ENCODE results near the gene RBM4B.

The RBM4B gene

DNA sequence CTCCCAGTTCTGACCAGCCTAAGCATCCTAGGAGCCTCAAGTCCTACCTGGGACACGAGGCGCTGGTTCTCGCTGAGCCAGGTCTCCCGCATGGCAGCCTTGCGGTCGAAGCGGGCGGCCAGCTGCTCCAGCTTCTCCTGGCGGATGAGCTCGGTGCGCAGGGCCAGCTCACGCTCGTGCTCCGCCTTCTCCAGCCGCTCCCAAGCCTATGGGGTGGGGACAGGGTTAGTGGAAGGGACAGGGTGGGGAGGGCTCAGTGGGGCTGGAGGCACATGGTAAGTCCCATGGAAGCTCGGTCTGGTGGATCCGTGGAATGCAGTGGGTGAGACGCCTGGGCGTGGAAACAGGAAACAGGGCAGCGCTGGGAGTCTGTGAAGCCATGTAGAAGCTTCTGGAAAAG lies 30.4 kb upstream of the RBM4B start:
- ATAC-seq: no peak
- TF ChIP-seq ZNF8 (CRISPR knock-in tag; IDR thresholded peaks at IDR 0.05) (no peak), TOX (CRISPR knock-in tag; IDR thresholded peaks at IDR 0.05; ENCODE audit: borderline replicate concordance) (no peak), GLIS3 (CRISPR knock-in tag; IDR thresholded peaks at IDR 0.05) (no peak), TCF4 (CRISPR knock-in tag; IDR thresholded peaks at IDR 0.05; ENCODE audit: borderline replicate concordance) (no peak), PPARA (CRISPR knock-in tag; IDR thresholded peaks at IDR 0.05; ENCODE audit: borderline replicate concordance) (no peak), ZC3H10 (CRISPR knock-in tag; IDR thresholded peaks at IDR 0.05) (no peak), SNAI2 (CRISPR knock-in tag; IDR thresholded peaks at IDR 0.05) (no peak), ISL1 (CRISPR knock-in tag; IDR thresholded peaks at IDR 0.05) (no peak), ZFP30 (CRISPR knock-in tag; IDR thresholded peaks at IDR 0.05) (no peak), BACH2 (CRISPR knock-in tag; IDR thresholded peaks at IDR 0.05; ENCODE audit: borderline replicate concordance) (no peak), OSR1 (CRISPR knock-in tag; IDR thresholded peaks at IDR 0.05) (no peak)
- TF ChIP-seq, protein P1, sequence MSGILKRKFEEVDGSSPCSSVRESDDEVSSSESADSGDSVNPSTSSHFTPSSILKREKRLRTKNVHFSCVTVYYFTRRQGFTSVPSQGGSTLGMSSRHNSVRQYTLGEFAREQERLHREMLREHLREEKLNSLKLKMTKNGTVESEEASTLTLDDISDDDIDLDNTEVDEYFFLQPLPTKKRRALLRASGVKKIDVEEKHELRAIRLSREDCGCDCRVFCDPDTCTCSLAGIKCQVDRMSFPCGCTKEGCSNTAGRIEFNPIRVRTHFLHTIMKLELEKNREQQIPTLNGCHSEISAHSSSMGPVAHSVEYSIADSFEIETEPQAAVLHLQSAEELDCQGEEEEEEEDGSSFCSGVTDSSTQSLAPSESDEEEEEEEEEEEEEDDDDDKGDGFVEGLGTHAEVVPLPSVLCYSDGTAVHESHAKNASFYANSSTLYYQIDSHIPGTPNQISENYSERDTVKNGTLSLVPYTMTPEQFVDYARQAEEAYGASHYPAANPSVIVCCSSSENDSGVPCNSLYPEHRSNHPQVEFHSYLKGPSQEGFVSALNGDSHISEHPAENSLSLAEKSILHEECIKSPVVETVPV (CRISPR knock-in tag; IDR thresholded peaks at IDR 0.05): no peak
- TF ChIP-seq, protein P2, sequence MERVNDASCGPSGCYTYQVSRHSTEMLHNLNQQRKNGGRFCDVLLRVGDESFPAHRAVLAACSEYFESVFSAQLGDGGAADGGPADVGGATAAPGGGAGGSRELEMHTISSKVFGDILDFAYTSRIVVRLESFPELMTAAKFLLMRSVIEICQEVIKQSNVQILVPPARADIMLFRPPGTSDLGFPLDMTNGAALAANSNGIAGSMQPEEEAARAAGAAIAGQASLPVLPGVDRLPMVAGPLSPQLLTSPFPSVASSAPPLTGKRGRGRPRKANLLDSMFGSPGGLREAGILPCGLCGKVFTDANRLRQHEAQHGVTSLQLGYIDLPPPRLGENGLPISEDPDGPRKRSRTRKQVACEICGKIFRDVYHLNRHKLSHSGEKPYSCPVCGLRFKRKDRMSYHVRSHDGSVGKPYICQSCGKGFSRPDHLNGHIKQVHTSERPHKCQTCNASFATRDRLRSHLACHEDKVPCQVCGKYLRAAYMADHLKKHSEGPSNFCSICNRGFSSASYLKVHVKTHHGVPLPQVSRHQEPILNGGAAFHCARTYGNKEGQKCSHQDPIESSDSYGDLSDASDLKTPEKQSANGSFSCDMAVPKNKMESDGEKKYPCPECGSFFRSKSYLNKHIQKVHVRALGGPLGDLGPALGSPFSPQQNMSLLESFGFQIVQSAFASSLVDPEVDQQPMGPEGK (CRISPR knock-in tag; IDR thresholded peaks at IDR 0.05; ENCODE audit: borderline replicate concordance): no peak
- TF ChIP-seq, protein P3, sequence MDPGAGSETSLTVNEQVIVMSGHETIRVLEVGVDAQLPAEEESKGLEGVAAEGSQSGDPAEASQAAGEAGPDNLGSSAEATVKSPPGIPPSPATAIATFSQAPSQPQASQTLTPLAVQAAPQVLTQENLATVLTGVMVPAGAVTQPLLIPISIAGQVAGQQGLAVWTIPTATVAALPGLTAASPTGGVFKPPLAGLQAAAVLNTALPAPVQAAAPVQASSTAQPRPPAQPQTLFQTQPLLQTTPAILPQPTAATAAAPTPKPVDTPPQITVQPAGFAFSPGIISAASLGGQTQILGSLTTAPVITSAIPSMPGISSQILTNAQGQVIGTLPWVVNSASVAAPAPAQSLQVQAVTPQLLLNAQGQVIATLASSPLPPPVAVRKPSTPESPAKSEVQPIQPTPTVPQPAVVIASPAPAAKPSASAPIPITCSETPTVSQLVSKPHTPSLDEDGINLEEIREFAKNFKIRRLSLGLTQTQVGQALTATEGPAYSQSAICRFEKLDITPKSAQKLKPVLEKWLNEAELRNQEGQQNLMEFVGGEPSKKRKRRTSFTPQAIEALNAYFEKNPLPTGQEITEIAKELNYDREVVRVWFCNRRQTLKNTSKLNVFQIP (CRISPR knock-in tag; IDR thresholded peaks at IDR 0.05; ENCODE audit: borderline replicate concordance, low read depth): no peak
- TF ChIP-seq, protein P4, sequence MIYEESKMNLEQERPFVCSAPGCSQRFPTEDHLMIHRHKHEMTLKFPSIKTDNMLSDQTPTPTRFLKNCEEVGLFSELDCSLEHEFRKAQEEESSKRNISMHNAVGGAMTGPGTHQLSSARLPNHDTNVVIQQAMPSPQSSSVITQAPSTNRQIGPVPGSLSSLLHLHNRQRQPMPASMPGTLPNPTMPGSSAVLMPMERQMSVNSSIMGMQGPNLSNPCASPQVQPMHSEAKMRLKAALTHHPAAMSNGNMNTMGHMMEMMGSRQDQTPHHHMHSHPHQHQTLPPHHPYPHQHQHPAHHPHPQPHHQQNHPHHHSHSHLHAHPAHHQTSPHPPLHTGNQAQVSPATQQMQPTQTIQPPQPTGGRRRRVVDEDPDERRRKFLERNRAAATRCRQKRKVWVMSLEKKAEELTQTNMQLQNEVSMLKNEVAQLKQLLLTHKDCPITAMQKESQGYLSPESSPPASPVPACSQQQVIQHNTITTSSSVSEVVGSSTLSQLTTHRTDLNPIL (CRISPR knock-in tag; IDR thresholded peaks at IDR 0.05; ENCODE audit: low read depth): no peak
- TF ChIP-seq, protein P5, sequence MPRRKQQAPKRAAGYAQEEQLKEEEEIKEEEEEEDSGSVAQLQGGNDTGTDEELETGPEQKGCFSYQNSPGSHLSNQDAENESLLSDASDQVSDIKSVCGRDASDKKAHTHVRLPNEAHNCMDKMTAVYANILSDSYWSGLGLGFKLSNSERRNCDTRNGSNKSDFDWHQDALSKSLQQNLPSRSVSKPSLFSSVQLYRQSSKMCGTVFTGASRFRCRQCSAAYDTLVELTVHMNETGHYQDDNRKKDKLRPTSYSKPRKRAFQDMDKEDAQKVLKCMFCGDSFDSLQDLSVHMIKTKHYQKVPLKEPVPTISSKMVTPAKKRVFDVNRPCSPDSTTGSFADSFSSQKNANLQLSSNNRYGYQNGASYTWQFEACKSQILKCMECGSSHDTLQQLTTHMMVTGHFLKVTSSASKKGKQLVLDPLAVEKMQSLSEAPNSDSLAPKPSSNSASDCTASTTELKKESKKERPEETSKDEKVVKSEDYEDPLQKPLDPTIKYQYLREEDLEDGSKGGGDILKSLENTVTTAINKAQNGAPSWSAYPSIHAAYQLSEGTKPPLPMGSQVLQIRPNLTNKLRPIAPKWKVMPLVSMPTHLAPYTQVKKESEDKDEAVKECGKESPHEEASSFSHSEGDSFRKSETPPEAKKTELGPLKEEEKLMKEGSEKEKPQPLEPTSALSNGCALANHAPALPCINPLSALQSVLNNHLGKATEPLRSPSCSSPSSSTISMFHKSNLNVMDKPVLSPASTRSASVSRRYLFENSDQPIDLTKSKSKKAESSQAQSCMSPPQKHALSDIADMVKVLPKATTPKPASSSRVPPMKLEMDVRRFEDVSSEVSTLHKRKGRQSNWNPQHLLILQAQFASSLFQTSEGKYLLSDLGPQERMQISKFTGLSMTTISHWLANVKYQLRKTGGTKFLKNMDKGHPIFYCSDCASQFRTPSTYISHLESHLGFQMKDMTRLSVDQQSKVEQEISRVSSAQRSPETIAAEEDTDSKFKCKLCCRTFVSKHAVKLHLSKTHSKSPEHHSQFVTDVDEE (CRISPR knock-in tag; IDR thresholded peaks at IDR 0.05): no peak

DNA sequence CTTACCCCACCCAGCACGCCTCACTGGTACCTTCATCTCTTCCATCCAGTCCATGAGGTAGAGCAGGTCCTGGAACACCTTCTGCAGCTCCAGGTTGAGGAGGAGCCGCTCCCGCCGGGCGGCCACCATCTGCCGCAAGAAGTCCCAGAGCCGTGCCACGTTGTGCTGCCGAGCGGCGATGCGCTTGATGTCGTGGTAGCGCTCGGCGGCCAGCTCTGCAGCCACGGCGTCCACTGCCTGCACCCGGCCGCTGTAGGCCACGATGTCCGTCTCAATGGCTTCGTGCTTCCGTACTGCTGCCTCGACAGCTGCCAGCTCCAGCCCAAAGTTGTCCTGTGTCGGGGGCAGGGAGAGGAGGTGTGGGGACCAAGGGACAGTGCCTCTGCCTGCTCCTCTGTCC lies 29.8 kb upstream of the RBM4B start:
- no peak for ATAC-seq
- no peak for TF ChIP-seq ESRRG (CRISPR knock-in tag; IDR thresholded peaks at IDR 0.05)
- TF ChIP-seq ZNF8 (CRISPR knock-in tag; IDR thresholded peaks at IDR 0.05): no peak
- TF ChIP-seq ZC3H10 (CRISPR knock-in tag; IDR thresholded peaks at IDR 0.05): no peak
- TF ChIP-seq, protein P4 (CRISPR knock-in tag; IDR thresholded peaks at IDR 0.05; ENCODE audit: low read depth): no peak
- no peak for TF ChIP-seq BACH2 (CRISPR knock-in tag; IDR thresholded peaks at IDR 0.05; ENCODE audit: borderline replicate concordance)
- no peak for TF ChIP-seq ZFP3 (CRISPR knock-in tag; IDR thresholded peaks at IDR 0.05)
- TF ChIP-seq SNAI2 (CRISPR knock-in tag; IDR thresholded peaks at IDR 0.05): no peak
- TF ChIP-seq ZNF70 (CRISPR knock-in tag; IDR thresholded peaks at IDR 0.05): no peak
- TF ChIP-seq TOX (CRISPR knock-in tag; IDR thresholded peaks at IDR 0.05; ENCODE audit: borderline replicate concordance): no peak
- TF ChIP-seq, protein P1 (CRISPR knock-in tag; IDR thresholded peaks at IDR 0.05): no peak
- no peak for TF ChIP-seq CSDC2 (CRISPR knock-in tag; IDR thresholded peaks at IDR 0.05)
- no peak for TF ChIP-seq TCF4 (CRISPR knock-in tag; IDR thresholded peaks at IDR 0.05; ENCODE audit: borderline replicate concordance)
- no peak for TF ChIP-seq GLIS3 (CRISPR knock-in tag; IDR thresholded peaks at IDR 0.05)
- TF ChIP-seq, protein P5 (CRISPR knock-in tag; IDR thresholded peaks at IDR 0.05): no peak
- no peak for TF ChIP-seq ZNF565 (CRISPR knock-in tag; conservative IDR thresholded peaks at IDR 0.05; ENCODE audit: low read depth)

Data from SK-N-SH treated with all-trans-retinoic acid at 6 μM for 48 hours (cell line).